ENCODE results near the gene SLC7A6OS. TPM values are rescaled to one million over a fixed set of nuclear protein-coding genes. Genes with fewer than 3 reads are reported as not detected.
A peak's percentile ranks its signal among the peaks of the same experiment; 100 is the strongest.

SLC7A6OS gene
- total RNA-seq, 2 experiments from 2014 or later = 26.3 to 30.7 TPM

DNA sequence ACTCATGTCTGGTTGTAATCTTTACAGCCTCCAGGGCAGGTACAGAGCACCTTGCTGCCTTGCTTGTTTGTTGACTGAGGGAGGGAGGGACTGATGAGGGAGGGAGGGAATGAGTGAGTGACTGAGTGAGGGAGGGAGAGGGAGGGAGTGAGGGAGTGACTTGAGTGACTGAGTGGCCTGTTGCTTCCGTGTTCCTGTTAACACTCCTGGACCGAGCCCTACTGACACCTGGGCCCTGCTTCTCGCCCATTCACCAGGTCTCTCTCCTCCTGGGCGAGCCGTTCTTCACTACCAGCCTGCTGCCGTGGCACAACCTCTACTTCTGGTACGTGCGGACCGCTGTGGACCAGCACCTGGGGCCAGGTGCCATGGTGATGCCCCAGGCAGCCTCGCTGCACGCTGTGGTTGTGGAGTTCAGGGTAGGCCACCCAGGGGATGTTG, 41.3 kb upstream of the SLC7A6OS start:
- ATAC-seq (no peak), DNase-seq (no peak)
- no peak overlapping the region for H3K27ac Mint-ChIP-seq
- peaks cover 39% of the 10 kb centered on the region for H3K4me1 Mint-ChIP-seq (ENCODE audit: low read depth)
- ChIA-PET CTCF (interaction anchor here (0.8 to 1.5 kb wide), 3 partner anchors 23 to 158 kb away, joined by 3 read pairs; no protein-coding TSS in a partner anchor), POLR2A (no interaction called here)
- peaks cover 3% of the 10 kb centered on the region for H3K27me3 Mint-ChIP-seq (ENCODE audit: low read depth)
- H3K9me3 Mint-ChIP-seq (ENCODE audit: insufficient read depth) = no peaks in the 10 kb centered on the region
- H3K4me3 Mint-ChIP-seq = no peak overlapping the region
- peaks cover 82% of the 10 kb centered on the region for H3K36me3 Mint-ChIP-seq (ENCODE audit: low read depth)

DNA sequence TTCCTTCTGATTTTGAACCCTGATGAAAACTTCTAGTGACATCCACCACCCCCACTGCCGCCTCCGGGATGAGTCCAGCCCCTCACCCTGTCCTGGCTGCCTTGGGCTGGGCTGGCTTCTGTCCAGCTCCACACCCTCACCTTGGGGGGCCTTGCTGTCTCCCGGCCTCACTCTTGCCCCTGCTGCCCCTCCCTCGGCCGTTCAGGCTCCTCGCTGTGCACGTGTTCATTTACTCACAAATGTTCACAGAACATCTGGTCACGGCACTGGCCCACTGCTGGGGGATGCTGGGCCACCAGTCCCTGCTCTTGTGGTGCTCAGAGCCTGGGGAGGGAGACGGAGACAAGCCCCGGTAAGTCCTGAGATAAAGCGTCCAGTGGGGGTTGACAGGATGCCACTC, 40.7 kb upstream of the SLC7A6OS start:
- peaks cover 3% of the 10 kb centered on the region for H3K27me3 Mint-ChIP-seq (ENCODE audit: low read depth)
- ChIA-PET CTCF (no interaction called here), POLR2A (no interaction called here)
- H3K27ac Mint-ChIP-seq = no peak overlapping the region
- no peak overlapping the region for H3K4me3 Mint-ChIP-seq
- ATAC-seq = no peak
- peaks cover 39% of the 10 kb centered on the region for H3K4me1 Mint-ChIP-seq (ENCODE audit: low read depth)
- DNase-seq = no peak
- no peaks in the 10 kb centered on the region for H3K9me3 Mint-ChIP-seq (ENCODE audit: insufficient read depth)
- peaks cover 82% of the 10 kb centered on the region for H3K36me3 Mint-ChIP-seq (ENCODE audit: low read depth)

DNA sequence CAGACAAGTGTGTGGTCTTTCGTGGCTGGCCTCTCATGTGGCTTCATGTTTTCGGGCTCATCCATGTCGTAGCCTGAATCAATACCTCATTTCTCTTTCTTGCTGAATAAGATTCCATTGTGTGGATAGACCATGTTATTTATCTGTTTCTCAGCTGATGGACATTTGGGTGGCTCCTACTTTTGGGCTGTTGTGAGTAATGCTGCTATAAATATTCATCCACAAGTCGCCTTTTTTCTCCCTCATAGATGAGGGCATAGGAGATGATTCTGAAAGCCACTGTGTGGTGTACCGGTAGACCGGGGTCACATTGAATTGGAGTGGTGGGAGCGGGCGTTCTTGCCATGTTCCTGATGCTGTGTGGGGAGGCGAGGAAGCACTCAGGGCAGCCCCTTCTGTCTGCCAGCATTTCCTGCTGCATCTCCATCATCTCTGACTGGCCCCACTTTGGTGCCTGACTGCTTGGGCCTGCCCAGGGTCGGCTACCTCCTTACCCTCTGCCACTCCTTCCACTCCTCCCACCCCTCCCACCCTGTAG, 40.1 kb upstream of the SLC7A6OS start:
- POLR2A ChIA-PET = no interaction called here
- DNase-seq = no peak
- Mint-ChIP-seq H3K27ac (no peak overlapping the region), H3K27me3 (ENCODE audit: low read depth) (peaks cover 3% of the 10 kb centered on the region), H3K9me3 (ENCODE audit: insufficient read depth) (no peaks in the 10 kb centered on the region), H3K4me1 (ENCODE audit: low read depth) (peaks cover 39% of the 10 kb centered on the region), H3K36me3 (ENCODE audit: low read depth) (peaks cover 82% of the 10 kb centered on the region), H3K4me3 (no peak overlapping the region)
- CTCF ChIA-PET = no interaction called here
- no peak for ATAC-seq

DNA sequence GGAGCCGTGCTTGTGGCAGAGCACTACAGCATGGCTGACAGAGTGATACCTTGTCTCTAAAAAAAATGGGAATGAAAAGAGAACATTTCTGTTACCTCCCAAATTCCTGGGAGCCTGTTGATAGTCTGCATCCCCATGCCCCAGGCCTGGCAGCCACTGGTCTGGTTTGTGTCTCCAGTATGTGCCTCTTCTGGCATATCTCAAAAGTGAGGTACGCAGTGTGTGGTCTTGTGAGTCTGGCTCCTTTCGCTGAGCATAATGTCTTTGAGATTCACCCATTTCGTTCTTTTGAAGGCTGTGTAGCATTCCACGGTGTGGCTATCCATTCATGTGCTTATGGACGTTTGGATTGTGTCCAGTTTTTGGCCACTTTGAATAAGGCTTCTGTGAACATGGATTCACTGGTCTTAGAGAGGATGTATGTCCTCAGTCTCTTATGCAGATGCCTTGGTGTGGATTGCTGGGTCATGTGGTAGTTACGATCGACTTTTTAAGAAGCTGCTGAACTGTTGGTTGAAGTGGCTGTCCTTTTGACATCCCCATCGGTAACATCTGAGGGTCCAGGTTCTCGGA, 39.2 kb upstream of the SLC7A6OS start:
- Mint-ChIP-seq H3K4me3 (no peak overlapping the region), H3K4me1 (ENCODE audit: low read depth) (peaks cover 39% of the 10 kb centered on the region), H3K27ac (no peak overlapping the region), H3K27me3 (ENCODE audit: low read depth) (peaks cover 2% of the 10 kb centered on the region), H3K36me3 (ENCODE audit: low read depth) (peaks cover 83% of the 10 kb centered on the region), H3K9me3 (ENCODE audit: insufficient read depth) (no peaks in the 10 kb centered on the region)
- ChIA-PET CTCF (interaction anchor here (1.4 kb wide), 1 partner anchor 21 kb away, joined by 3 read pairs; no protein-coding TSS in a partner anchor), POLR2A (no interaction called here)
- ATAC-seq (no peak), DNase-seq (no peak)

DNA sequence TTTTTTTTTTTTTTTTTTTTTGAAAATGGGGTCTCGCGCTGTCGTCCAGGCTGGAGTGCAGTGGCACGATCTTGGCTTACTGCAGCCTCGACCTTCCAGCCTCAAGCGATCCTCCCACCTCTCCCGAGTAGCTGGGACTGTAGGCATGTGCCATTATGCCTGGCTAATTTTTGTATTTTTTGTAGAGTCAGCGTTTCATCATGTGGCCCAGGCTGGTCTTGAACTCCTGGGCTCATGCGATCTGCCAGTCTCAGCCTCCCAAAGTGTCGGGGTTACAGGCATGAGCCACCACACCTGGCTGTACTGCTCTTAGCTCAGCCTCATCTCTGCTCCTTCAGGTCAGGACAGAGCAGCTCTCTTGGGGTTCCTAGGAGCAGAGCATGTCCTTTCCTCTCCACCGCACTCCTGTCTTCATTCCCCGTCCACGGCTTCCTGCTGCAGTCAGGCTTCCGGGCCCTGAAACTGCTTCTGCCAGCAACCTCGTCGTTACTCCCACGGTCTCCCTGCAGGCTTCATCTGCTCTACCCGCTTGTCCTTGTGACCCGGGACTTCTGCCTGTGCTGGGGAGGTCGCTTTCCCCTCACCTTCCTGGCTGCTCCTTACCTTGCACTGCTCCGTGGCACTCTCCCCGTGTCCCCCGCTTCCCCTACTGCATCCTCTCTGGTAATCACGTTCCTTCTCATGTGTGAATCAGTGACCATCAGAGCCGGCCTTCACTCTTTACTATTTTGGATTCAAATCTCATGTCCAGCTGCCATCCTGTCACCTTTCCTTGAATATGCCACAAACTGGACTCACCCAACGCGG, 38.1 kb upstream of the SLC7A6OS start:
- ChIA-PET CTCF (interaction anchor here (1.4 kb wide), 2 partner anchors 20 to 87 kb away, joined by 3 to 5 read pairs; no protein-coding TSS in a partner anchor), POLR2A (no interaction called here)
- DNase-seq (no peak), ATAC-seq (no peak)
- Mint-ChIP-seq H3K36me3 (ENCODE audit: low read depth) (peaks cover 75% of the 10 kb centered on the region), H3K4me3 (no peak overlapping the region), H3K9me3 (ENCODE audit: insufficient read depth) (no peaks in the 10 kb centered on the region), H3K4me1 (ENCODE audit: low read depth) (peaks cover 40% of the 10 kb centered on the region), H3K27ac (no peak overlapping the region), H3K27me3 (ENCODE audit: low read depth) (no peaks in the 10 kb centered on the region)

DNA sequence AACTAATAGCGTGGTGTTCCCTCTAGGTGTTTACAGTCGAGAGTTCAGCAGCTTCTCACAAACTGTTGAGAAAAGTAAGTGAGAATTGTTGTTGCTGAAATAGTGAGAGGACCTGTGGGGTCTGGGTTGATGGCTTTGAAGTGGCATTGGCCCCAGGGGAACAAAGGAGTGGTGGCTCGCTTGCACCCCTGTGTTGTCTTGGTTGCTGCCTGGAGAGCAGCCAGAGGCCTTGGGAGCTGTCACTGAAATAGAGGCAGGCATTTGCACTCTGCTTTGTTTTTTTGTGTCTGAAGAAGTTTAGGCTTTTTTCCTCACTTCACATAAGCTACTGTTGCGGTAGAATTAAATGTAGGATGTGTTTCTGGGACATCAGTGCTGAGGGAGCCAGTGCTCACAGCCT, 36.9 kb upstream of the SLC7A6OS start:
- Mint-ChIP-seq H3K9me3 (ENCODE audit: insufficient read depth) (no peaks in the 10 kb centered on the region), H3K27ac (peak overlapping the region; percentile 40), H3K36me3 (ENCODE audit: low read depth) (peaks cover 73% of the 10 kb centered on the region), H3K4me1 (ENCODE audit: low read depth) (peaks cover 40% of the 10 kb centered on the region), H3K4me3 (peak overlapping the region; percentile 27), H3K27me3 (ENCODE audit: low read depth) (no peaks in the 10 kb centered on the region)
- no peak for DNase-seq
- ChIA-PET CTCF (interaction anchor here (0.8 to 1.4 kb wide), 3 partner anchors 9 to 163 kb away, joined by 3 to 6 read pairs (median 5); no protein-coding TSS in a partner anchor), POLR2A (interaction anchor here (0.8 kb wide), 1 partner anchor 21 kb away, joined by 3 read pairs; no protein-coding TSS in a partner anchor)
- no peak for ATAC-seq

DNA sequence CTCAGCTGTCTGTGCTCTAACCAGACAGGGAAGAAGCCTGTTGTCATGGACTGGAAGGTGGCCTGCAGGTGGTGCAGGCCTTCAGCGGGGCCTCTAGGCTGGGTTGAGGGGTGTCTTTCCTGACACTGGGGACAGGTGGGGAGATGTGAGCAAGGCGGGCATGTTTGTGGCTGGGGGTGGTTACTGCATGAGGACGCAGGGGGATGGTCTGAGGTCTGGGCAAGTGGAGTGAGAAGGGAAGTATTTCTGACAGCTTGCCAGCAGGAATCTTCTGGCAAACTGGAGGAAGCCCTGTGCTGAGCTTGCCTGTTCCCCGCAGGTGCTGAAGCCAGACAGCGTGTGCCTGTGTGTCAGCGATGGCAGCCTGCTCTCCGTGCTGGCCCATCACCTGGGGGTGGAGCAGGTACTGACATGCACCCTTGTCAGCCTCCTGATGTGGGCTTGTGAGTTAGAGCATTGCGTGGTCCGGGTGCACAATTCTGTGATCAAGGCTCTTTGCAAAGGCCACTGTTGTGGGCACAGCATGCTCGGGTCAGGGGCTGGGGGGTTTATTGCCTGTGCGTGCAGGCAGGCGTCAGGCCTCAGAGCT, 36.2 kb upstream of the SLC7A6OS start:
- H3K4me1 Mint-ChIP-seq (ENCODE audit: low read depth) = peaks cover 40% of the 10 kb centered on the region
- POLR2A ChIA-PET = interaction anchor here (0.8 kb wide), 1 partner anchor 21 kb away, joined by 3 read pairs; no protein-coding TSS in a partner anchor
- H3K4me3 Mint-ChIP-seq = peak overlapping the region; percentile 48
- DNase-seq (no peak), ATAC-seq (no peak)
- no peaks in the 10 kb centered on the region for H3K9me3 Mint-ChIP-seq (ENCODE audit: insufficient read depth)
- H3K27ac Mint-ChIP-seq = peak overlapping the region; percentile 27
- H3K36me3 Mint-ChIP-seq (ENCODE audit: low read depth) = peaks cover 73% of the 10 kb centered on the region
- CTCF ChIA-PET = interaction anchor here (0.8 to 1.4 kb wide), 3 partner anchors 9 to 164 kb away, joined by 3 to 6 read pairs (median 5); no protein-coding TSS in a partner anchor
- no peaks in the 10 kb centered on the region for H3K27me3 Mint-ChIP-seq (ENCODE audit: low read depth)

DNA sequence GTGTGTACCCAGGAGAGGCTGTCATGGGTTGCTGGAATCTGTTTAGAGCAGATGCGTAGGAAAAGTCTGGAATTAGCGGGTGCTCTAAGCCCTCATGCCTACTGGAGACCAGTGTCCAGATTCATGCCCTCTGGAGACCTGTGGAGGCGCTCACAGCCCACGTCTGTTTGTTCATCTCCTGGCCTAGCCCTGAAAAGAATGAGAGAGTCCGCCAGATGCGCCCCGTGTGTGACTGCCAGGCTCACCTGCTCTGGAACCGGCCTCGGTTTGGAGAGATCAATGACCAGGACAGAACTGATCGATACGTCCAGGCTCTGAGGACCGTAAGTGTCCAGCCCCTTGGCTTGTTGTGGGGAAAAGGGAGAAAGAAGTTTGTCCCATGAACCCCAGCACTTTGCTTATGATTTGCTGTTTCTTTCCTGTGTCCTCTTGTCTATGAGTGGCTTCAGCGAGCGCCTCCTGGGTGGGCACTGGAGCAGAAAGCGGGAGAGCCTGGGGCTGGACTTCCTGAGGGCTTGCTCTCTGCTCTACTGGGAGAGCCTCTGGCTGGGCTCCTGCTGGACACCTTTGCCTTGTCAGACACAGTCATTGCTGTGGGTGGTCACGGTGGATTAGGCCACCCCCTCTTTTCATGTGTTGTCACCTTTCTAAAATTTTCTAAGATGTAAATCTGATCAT, 35.4 kb upstream of the SLC7A6OS start:
- ATAC-seq = peak; percentile 4
- H3K27me3 Mint-ChIP-seq (ENCODE audit: low read depth) = no peaks in the 10 kb centered on the region
- peak overlapping the region; percentile 48 for H3K4me3 Mint-ChIP-seq
- no peaks in the 10 kb centered on the region for H3K9me3 Mint-ChIP-seq (ENCODE audit: insufficient read depth)
- CTCF ChIA-PET = interaction anchor here (1.0 to 1.4 kb wide), 3 partner anchors 17 to 101 kb away, joined by 3 to 4 read pairs (median 4); partner anchors contain the start of gene PLA2G15
- peaks cover 73% of the 10 kb centered on the region for H3K36me3 Mint-ChIP-seq (ENCODE audit: low read depth)
- peak overlapping the region; percentile 39 for H3K27ac Mint-ChIP-seq
- POLR2A ChIA-PET = no interaction called here
- no peak for DNase-seq
- H3K4me1 Mint-ChIP-seq (ENCODE audit: low read depth) = peaks cover 40% of the 10 kb centered on the region

DNA sequence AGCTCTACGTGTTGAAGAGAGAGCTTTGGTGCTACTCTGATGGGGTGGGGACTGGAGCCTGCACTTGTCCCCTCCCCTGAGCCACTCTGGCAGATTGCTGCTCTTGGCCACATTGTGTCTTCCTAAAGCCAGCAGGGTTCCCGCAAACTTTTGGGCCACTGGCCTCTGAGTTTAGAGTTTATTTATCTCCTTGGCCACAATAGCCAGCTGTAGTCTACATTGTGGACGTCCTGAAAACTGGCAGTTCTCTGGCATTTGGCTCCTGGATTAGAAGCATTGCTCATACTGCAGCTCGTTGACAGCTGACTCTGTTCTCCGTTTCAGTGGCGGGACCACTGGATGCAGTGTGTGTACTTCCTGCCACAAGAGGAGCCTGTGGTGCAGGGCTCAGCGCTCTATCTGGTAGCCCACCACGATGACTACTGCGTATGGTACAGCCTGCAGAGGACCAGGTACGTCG, 34.6 kb upstream of the SLC7A6OS start:
- POLR2A ChIA-PET = no interaction called here
- peak; percentile 90 for ATAC-seq
- peaks cover 40% of the 10 kb centered on the region for H3K4me1 Mint-ChIP-seq (ENCODE audit: low read depth)
- peak overlapping the region; percentile 42 for H3K4me3 Mint-ChIP-seq
- peak overlapping the region; percentile 39 for H3K27ac Mint-ChIP-seq
- peak; percentile 79 for DNase-seq
- H3K36me3 Mint-ChIP-seq (ENCODE audit: low read depth) = peaks cover 77% of the 10 kb centered on the region
- H3K27me3 Mint-ChIP-seq (ENCODE audit: low read depth) = no peaks in the 10 kb centered on the region
- no peaks in the 10 kb centered on the region for H3K9me3 Mint-ChIP-seq (ENCODE audit: insufficient read depth)
- CTCF ChIA-PET = interaction anchor here (0.8 to 2.0 kb wide), 6 partner anchors 11 to 100 kb away, joined by 3 to 7 read pairs (median 4); partner anchors contain the start of gene PLA2G15

DNA sequence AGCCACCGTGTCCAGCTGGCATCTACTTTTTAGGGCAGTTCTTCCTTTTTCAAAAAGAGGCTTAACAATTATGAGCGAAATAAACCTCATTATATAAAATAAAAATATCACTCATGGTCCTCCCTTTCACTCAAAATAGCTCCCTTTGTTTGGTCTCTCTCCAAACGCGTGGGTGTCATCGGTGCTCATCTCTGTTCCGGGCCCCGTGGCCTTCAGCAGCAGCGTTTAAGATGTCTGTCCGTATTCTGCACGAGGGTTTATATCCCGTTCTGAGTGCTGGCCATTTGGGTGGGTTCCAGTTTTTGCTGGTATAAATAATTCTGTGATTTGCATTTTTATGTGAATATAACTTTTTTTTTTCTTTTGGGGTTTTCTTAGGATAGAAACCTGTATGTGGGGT, 33.5 kb upstream of the SLC7A6OS start:
- ChIA-PET CTCF (interaction anchor here (1.5 to 2.0 kb wide), 3 partner anchors 12 to 83 kb away, joined by 5 to 7 read pairs (median 5); partner anchors contain the start of gene SLC7A6), POLR2A (interaction anchor here (1.1 kb wide), 1 partner anchor 12 kb away, joined by 4 read pairs; no protein-coding TSS in a partner anchor)
- H3K36me3 Mint-ChIP-seq (ENCODE audit: low read depth) = peaks cover 81% of the 10 kb centered on the region

DNA sequence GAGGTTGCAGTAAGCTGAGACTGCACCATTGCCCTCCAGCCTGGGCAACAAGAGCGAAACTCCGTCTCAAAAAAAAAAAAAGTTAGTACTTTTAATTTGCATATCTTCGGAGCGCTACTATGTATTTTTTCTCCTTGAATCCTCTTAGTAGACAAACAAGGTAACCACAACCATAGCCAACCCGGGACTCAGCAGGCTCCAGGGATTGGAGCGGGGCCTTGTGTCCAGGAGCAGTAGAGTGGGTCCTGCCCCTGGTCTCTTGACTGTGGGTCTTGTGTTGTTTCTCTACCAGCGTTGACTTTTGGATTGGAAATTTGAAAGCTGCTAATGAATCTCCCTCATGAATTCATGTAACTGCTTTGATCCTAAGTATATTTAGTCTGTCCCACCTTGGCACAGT, 32.4 kb upstream of the SLC7A6OS start:
- H3K4me1 Mint-ChIP-seq (ENCODE audit: low read depth) = peaks cover 38% of the 10 kb centered on the region
- H3K4me3 Mint-ChIP-seq = no peak overlapping the region
- CTCF ChIA-PET = interaction anchor here (0.7 to 1.5 kb wide), 2 partner anchors 14 to 79 kb away, joined by 3 to 5 read pairs; partner anchors contain the start of gene SLC7A6
- no peaks in the 10 kb centered on the region for H3K9me3 Mint-ChIP-seq (ENCODE audit: insufficient read depth)
- no peak overlapping the region for H3K27ac Mint-ChIP-seq
- POLR2A ChIA-PET = no interaction called here
- no peak for DNase-seq
- peaks cover 78% of the 10 kb centered on the region for H3K36me3 Mint-ChIP-seq (ENCODE audit: low read depth)
- no peaks in the 10 kb centered on the region for H3K27me3 Mint-ChIP-seq (ENCODE audit: low read depth)
- no peak for ATAC-seq

More for the DNA sequence above, 33.5 kb upstream of the SLC7A6OS start:
- no peak for DNase-seq
- no peak for ATAC-seq
- Mint-ChIP-seq H3K4me1 (ENCODE audit: low read depth) (peaks cover 40% of the 10 kb centered on the region), H3K9me3 (ENCODE audit: insufficient read depth) (no peaks in the 10 kb centered on the region), H3K27ac (no peak overlapping the region), H3K27me3 (ENCODE audit: low read depth) (no peaks in the 10 kb centered on the region), H3K4me3 (no peak overlapping the region)

All from activated CD8-positive, alpha-beta T cell treated with anti-CD3 and anti-CD28 coated beads, Interleukin-2, amount 10 ng/mL, durations not matched to agents 7 days and 5 days (primary cell).